ENCODE data around the gene PTPN20.
"Not testable (repeated sequence)": the region's sequence is repeated elsewhere in the genome, so short reads cannot be mapped to it uniquely, and the experiment has no call there.

- TF ChIP-seq CTCF (IDR thresholded peaks at IDR 0.05; ENCODE audit: borderline replicate concordance, extremely low read depth, low read length, poor library complexity, severe bottlenecking); EZH2 (IDR thresholded peaks at IDR 0.05; ENCODE audit: borderline replicate concordance, low read depth, low read length, severe bottlenecking): not testable (repeated sequence)
Measured at GRCh38 chr10:46922498-46922897, 11.3 kb downstream of the PTPN20 start.
